H9 (cell line): Measurements from ENCODE around the gene EXOC2. TPM values are rescaled to one million over a fixed set of nuclear protein-coding genes. Genes with fewer than 3 reads are reported as not detected.
A peak's percentile ranks its signal among the peaks of the same experiment; 100 is the strongest.

Experiments
- DNase-seq: peaks from one replicate; pipeline ENCODE4 v3.0.0-alpha.2; 2017
- H2AFZ ChIP-seq: one replicate; pipeline ENCODE4 v1.6.1; 2013; ENCODE audit warnings: mild to moderate bottlenecking, low read length, control low read depth, moderate library complexity
- H2AK5ac ChIP-seq: 2 replicates; pipeline ENCODE4 v1.6.1; 2013; ENCODE audit warnings: low read length, control low read depth, mixed read lengths; ENCODE audit not compliant: insufficient read length
- H2BK120ac ChIP-seq: one replicate; pipeline ENCODE4 v1.6.1; 2013; ENCODE audit warnings: low read depth, mild to moderate bottlenecking, low read length, control low read depth, inconsistent platforms; ENCODE audit not compliant: poor library complexity, severe bottlenecking
- H2BK12ac ChIP-seq: 2 replicates; pipeline ENCODE4 v1.6.1; 2013; ENCODE audit warnings: low read length, control low read depth, mixed read lengths, low read depth; ENCODE audit not compliant: insufficient read length
- H2BK15ac ChIP-seq: 2 replicates; pipeline ENCODE4 v1.6.1; 2013; ENCODE audit warnings: low read depth, low read length, control low read depth
- H2BK20ac ChIP-seq: one replicate; pipeline ENCODE4 v1.6.1; 2013; ENCODE audit warnings: low read depth, mild to moderate bottlenecking, low read length, control low read depth, inconsistent platforms; ENCODE audit not compliant: poor library complexity, severe bottlenecking
- H2BK5ac ChIP-seq: 2 replicates; pipeline ENCODE4 v1.6.1; 2013; ENCODE audit warnings: low read length, control low read depth, mixed read lengths; ENCODE audit not compliant: insufficient read length
- H3K14ac ChIP-seq: 2 replicates; pipeline ENCODE4 v1.6.1; 2013; ENCODE audit warnings: low read length, control low read depth; ENCODE audit not compliant: insufficient read depth
- H3K18ac ChIP-seq: 2 replicates; pipeline ENCODE4 v1.6.1; 2013; ENCODE audit warnings: low read depth, mild to moderate bottlenecking, mixed read lengths, low read length, control low read depth; ENCODE audit not compliant: insufficient read length
- H3K23ac ChIP-seq: 2 replicates; pipeline ENCODE4 v1.6.1; 2013; ENCODE audit warnings: low read length, control low read depth, mixed read lengths, low read depth; ENCODE audit not compliant: insufficient read length
- H3K23me2 ChIP-seq: 2 replicates; pipeline ENCODE4 v1.6.1; 2013; ENCODE audit warnings: low read depth, mild to moderate bottlenecking, mixed read lengths, low read length, control low read depth; ENCODE audit not compliant: insufficient read length, poor library complexity, severe bottlenecking
- H3K27ac ChIP-seq: 2 replicates; pipeline ENCODE4 v1.5.1; 2013; ENCODE audit warnings: low read length, control low read depth, mixed read lengths, low read depth; ENCODE audit not compliant: insufficient read length
- H3K27me3 ChIP-seq: 2 replicates; pipeline ENCODE4 v1.6.1; 2013; ENCODE audit warnings: low read length, control low read depth, inconsistent platforms; ENCODE audit not compliant: insufficient read depth
- H3K4ac ChIP-seq: 2 replicates; pipeline ENCODE4 v1.6.1; 2013; ENCODE audit warnings: low read depth, mild to moderate bottlenecking, control low read depth, inconsistent platforms, low read length, moderate library complexity
- H3K4me1 ChIP-seq: 2 replicates; pipeline ENCODE4 v1.6.1; 2013; ENCODE audit warnings: low read length, control low read depth, inconsistent platforms; ENCODE audit not compliant: insufficient read depth
- H3K4me2 ChIP-seq: 2 replicates; pipeline ENCODE4 v1.6.1; 2013; ENCODE audit warnings: low read length, control low read depth, mixed read lengths; ENCODE audit not compliant: insufficient read length, insufficient read depth
- H3K56ac ChIP-seq: 2 replicates; pipeline ENCODE4 v1.6.1; 2013; ENCODE audit warnings: low read depth, mild to moderate bottlenecking, mixed read lengths, low read length, control low read depth; ENCODE audit not compliant: insufficient read length
- H3K79me1 ChIP-seq: 2 replicates; pipeline ENCODE4 v1.6.1; 2013; ENCODE audit warnings: low read depth, mild to moderate bottlenecking, moderate library complexity, low read length, control low read depth, inconsistent platforms; ENCODE audit not compliant: insufficient read depth, poor library complexity, severe bottlenecking
- H3K79me2 ChIP-seq: 2 replicates; pipeline ENCODE4 v1.6.1; 2013; ENCODE audit warnings: low read length, control low read depth, inconsistent platforms; ENCODE audit not compliant: insufficient read depth
- H3K9ac ChIP-seq: 2 replicates; pipeline ENCODE4 v1.6.1; 2013; ENCODE audit warnings: low read length, control low read depth, mixed read lengths; ENCODE audit not compliant: insufficient read length; ENCODE audit errors: extremely low read depth
- H3K9me3 ChIP-seq: one replicate; pipeline ENCODE4 v1.6.1; 2013; ENCODE audit warnings: low read depth, low read length, inconsistent platforms; ENCODE audit not compliant: control insufficient read depth
- H3T11ph ChIP-seq: one replicate; pipeline ENCODE4 v1.6.1; 2013; ENCODE audit warnings: mild to moderate bottlenecking, low read length, control low read depth, inconsistent platforms
- H4K20me1 ChIP-seq: one replicate; pipeline ENCODE4 v1.6.1; 2013; ENCODE audit not compliant: control insufficient read depth, insufficient read length, insufficient read depth
- H4K5ac ChIP-seq: 2 replicates; pipeline ENCODE4 v1.6.1; 2013; ENCODE audit warnings: low read depth, mild to moderate bottlenecking, mixed read lengths, low read length, control low read depth; ENCODE audit not compliant: insufficient read length
- H4K8ac ChIP-seq: replicated peaks from 2 replicates; pipeline ENCODE4 v1.6.1; 2013; ENCODE audit warnings: low read length, control low read depth, mixed read lengths, low read depth; ENCODE audit not compliant: insufficient read length
- H4K91ac ChIP-seq: 2 replicates; pipeline ENCODE4 v1.6.1; 2013; ENCODE audit warnings: low read depth, mild to moderate bottlenecking, moderate library complexity, mixed read lengths, low read length, control low read depth; ENCODE audit not compliant: insufficient read length
- H3K27ac Mint-ChIP-seq, 3 experiments: 2 replicates in 2 of 3; 3 replicates in 1 of 3; pipeline ENCODE4 v1.8.0; 2020 to 2021; ENCODE audit warnings: mixed read lengths in 3 of 3, mild to moderate bottlenecking in 1 of 3, moderate library complexity in 1 of 3
- H3K27me3 Mint-ChIP-seq: 2 replicates; pipeline ENCODE4 v1.8.0; 2021; ENCODE audit warnings: low read depth, mild to moderate bottlenecking, moderate library complexity, mixed read lengths
- H3K36me3 Mint-ChIP-seq, 3 experiments: 2 replicates in 2 of 3; 3 replicates in 1 of 3; pipeline ENCODE4 v1.8.0; 2020 to 2021; ENCODE audit warnings: low read depth in 3 of 3, mixed read lengths in 3 of 3; ENCODE audit not compliant: insufficient read depth in 1 of 3
- H3K4me1 Mint-ChIP-seq, 2 experiments: 2 replicates each; pipeline ENCODE4 v1.8.0; 2020; ENCODE audit warnings: mixed read lengths in 2 of 2
- H3K4me3 Mint-ChIP-seq, 2 experiments: 2 replicates in 1 of 2; 3 replicates in 1 of 2; pipeline ENCODE4 v1.8.0; 2020 to 2021; ENCODE audit warnings: mild to moderate bottlenecking in 2 of 2, mixed read lengths in 2 of 2, moderate library complexity in 1 of 2
- H3K9me3 Mint-ChIP-seq, 2 experiments: 2 replicates in 1 of 2; 3 replicates in 1 of 2; pipeline ENCODE4 v1.8.0; 2020; ENCODE audit warnings: mild to moderate bottlenecking in 2 of 2, mixed read lengths in 2 of 2, moderate library complexity in 1 of 2
- WGBS: extraction: QIAGEN DNeasy Blood & Tissue Kit; methylation state at CpG from one replicate; pipeline ENCODE4 v1.1.7; 2013; ENCODE audit warnings: missing lambda C conversion rate, low lambda C conversion rate, mixed read lengths; ENCODE audit not compliant: insufficient read length; ENCODE audit errors: extremely low coverage; 5-methylcytosine and 5-hydroxymethylcytosine counted together
- total RNA-seq: library from RNA; stranded (reverse); gene quantifications from 2 replicates; pipeline ENCODE4 v1.2.1, GENCODE V29; 2021
- TF ChIP-seq, protein P1 (sequence below): fragments of 200-600 bp; sonication (generic); conservative IDR thresholded peaks from 3 replicates; pipeline ENCODE4 v1.8.0; 2021; ENCODE audit warnings: antibody characterized with exemption, mild to moderate bottlenecking

Gene EXOC2
- total RNA-seq, 1 experiment from 2014 or later, result 29.9 TPM

GRCh38 chr6:621931-622330 lies 71.0 kb downstream of the EXOC2 start:
- H3K4ac ChIP-seq, result no peak overlapping the region
- no peaks in the 10 kb centered on the region for H3K23me2 ChIP-seq
- no peak overlapping the region for H4K5ac ChIP-seq
- H4K20me1 ChIP-seq, result no peaks in the 10 kb centered on the region
- H4K91ac ChIP-seq, result no peak overlapping the region
- Mint-ChIP-seq H3K36me3 (peaks cover 7 to 29% (median 22%) of the 10 kb centered on the region in 3 experiments; a peak in 6 of 7 replicates), H3K4me1 (peaks cover 29 to 34% of the 10 kb centered on the region in 2 experiments), H3K27me3 (no peaks in the 10 kb centered on the region), H3K4me3 (no peak overlapping the region), H3K27ac (peak overlapping the region in 2 of 3 experiments; percentile 52 to 79; a peak in 3 of 7 replicates), H3K9me3 (no peaks in the 10 kb centered on the region; a peak in 1 of 5 replicates)
- no peak overlapping the region for H3T11ph ChIP-seq
- no peak overlapping the region for H3K4me2 ChIP-seq
- H2BK12ac ChIP-seq, result no peak overlapping the region
- no peak overlapping the region for H2BK120ac ChIP-seq
- H3K18ac ChIP-seq, result no peak overlapping the region
- no peak overlapping the region for H2AFZ ChIP-seq
- no peak overlapping the region for H3K14ac ChIP-seq
- no peak overlapping the region for H2BK20ac ChIP-seq
- H4K8ac ChIP-seq, result no peak overlapping the region
- no peak overlapping the region for H3K23ac ChIP-seq
- no CpG with 5 or more reads among the region's 9 CpGs for WGBS
- no peak overlapping the region for H2BK15ac ChIP-seq
- no peak overlapping the region for H3K27ac ChIP-seq
- TF ChIP-seq, protein P1, sequence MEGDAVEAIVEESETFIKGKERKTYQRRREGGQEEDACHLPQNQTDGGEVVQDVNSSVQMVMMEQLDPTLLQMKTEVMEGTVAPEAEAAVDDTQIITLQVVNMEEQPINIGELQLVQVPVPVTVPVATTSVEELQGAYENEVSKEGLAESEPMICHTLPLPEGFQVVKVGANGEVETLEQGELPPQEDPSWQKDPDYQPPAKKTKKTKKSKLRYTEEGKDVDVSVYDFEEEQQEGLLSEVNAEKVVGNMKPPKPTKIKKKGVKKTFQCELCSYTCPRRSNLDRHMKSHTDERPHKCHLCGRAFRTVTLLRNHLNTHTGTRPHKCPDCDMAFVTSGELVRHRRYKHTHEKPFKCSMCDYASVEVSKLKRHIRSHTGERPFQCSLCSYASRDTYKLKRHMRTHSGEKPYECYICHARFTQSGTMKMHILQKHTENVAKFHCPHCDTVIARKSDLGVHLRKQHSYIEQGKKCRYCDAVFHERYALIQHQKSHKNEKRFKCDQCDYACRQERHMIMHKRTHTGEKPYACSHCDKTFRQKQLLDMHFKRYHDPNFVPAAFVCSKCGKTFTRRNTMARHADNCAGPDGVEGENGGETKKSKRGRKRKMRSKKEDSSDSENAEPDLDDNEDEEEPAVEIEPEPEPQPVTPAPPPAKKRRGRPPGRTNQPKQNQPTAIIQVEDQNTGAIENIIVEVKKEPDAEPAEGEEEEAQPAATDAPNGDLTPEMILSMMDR, result no peak
- no peaks in the 10 kb centered on the region for H3K79me2 ChIP-seq
- H3K27me3 ChIP-seq, result no peaks in the 10 kb centered on the region
- no peak overlapping the region for H2BK5ac ChIP-seq
- no peaks in the 10 kb centered on the region for H3K9me3 ChIP-seq
- DNase-seq, result no peak
- H3K56ac ChIP-seq, result no peak overlapping the region
- no peaks in the 10 kb centered on the region; the same call in none of the 2 replicates for H3K4me1 ChIP-seq
- H3K79me1 ChIP-seq, result no peaks in the 10 kb centered on the region
- no peak overlapping the region for H2AK5ac ChIP-seq
- no peak overlapping the region for H3K9ac ChIP-seq
